MCF 10A (cell line): Measurements from ENCODE around the gene NUDCD3. TPM values are rescaled to one million over a fixed set of nuclear protein-coding genes. Genes with fewer than 3 reads are reported as not detected.
A peak's percentile ranks its signal among the peaks of the same experiment; 100 is the strongest.

Experiments
- BruUV-seq: library from RNA; stranded (reverse); fragments of 400-500 nt; replicated peaks from 2 replicates; lab custom pipeline; 2021; lab: Mats Ljungman, UMichigan
- CTCF ChIA-PET: fragments of 300-600 bp; sonication (Branson Sonifier 250); formaldehyde crosslinking; extraction: SDS; loops from one replicate; lab custom pipeline; 2021; ENCODE audit warnings: antibody characterized with exemption, inconsistent platforms; lab: Yijun Ruan, JAX
- POLR2A ChIA-PET: fragments of 300-600, 350-650 bp; sonication (Branson Sonifier 250); formaldehyde crosslinking; extraction: SDS; loops from one replicate; lab custom pipeline; 2020; ENCODE audit warnings: antibody characterized with exemption, inconsistent platforms; lab: Yijun Ruan, JAX
- DNase-seq: peaks from one replicate; pipeline ENCODE4 v3.0.0-alpha.2; 2018; ENCODE audit not compliant: unreplicated experiment
- H3K27ac Mint-ChIP-seq: one replicate; pipeline ENCODE4 v1.8.0; 2022; ENCODE audit warnings: mild to moderate bottlenecking, low read depth, mixed read lengths; ENCODE audit not compliant: unreplicated experiment
- H3K27me3 Mint-ChIP-seq: one replicate; pipeline ENCODE4 v1.8.0; 2022; ENCODE audit warnings: mixed read lengths; ENCODE audit not compliant: insufficient read depth, unreplicated experiment
- H3K36me3 Mint-ChIP-seq: one replicate; pipeline ENCODE4 v1.8.0; 2022; ENCODE audit warnings: mild to moderate bottlenecking, moderate library complexity, mixed read lengths; ENCODE audit not compliant: insufficient read depth, unreplicated experiment
- H3K4me1 Mint-ChIP-seq: one replicate; pipeline ENCODE4 v1.8.0; 2022; ENCODE audit warnings: mixed read lengths; ENCODE audit not compliant: insufficient read depth, unreplicated experiment
- H3K4me3 Mint-ChIP-seq: one replicate; pipeline ENCODE4 v1.8.0; 2022; ENCODE audit warnings: mild to moderate bottlenecking, moderate library complexity, mixed read lengths; ENCODE audit not compliant: unreplicated experiment
- H3K9me3 Mint-ChIP-seq: one replicate; pipeline ENCODE4 v1.8.0; 2022; ENCODE audit warnings: mixed read lengths; ENCODE audit not compliant: unreplicated experiment
- intact Hi-C: fragments of 100-400 bp; cut with micrococcal nuclease; formaldehyde crosslinking; loops from 2 replicates; pipeline ENCODE4 v1.14.1; 2022
- total RNA-seq: library from RNA; stranded (reverse); gene quantifications from 2 replicates; pipeline ENCODE4 v1.2.3, GENCODE V29; 2022
- TF ChIP-seq, protein P1 (sequence below): fragments of 200-600 bp; IDR thresholded peaks from one replicate; pipeline ENCODE4 v1.8.0; 2022; ENCODE audit warnings: antibody characterized with exemption, mild to moderate bottlenecking; ENCODE audit not compliant: unreplicated experiment

The NUDCD3 gene
- total RNA-seq, 1 experiment from 2014 or later = 85.5 TPM

- CTCF ChIA-PET = interaction anchor here (0.6 kb wide), 1 partner anchor 70 kb away, joined by 3 read pairs; no protein-coding TSS in a partner anchor
- Mint-ChIP-seq H3K36me3 (peaks cover 34% of the 10 kb centered on the region), H3K4me1 (peaks cover 12% of the 10 kb centered on the region), H3K27me3 (no peaks in the 10 kb centered on the region), H3K4me3 (no peak overlapping the region), H3K9me3 (no peaks in the 10 kb centered on the region), H3K27ac (peak overlapping the region; percentile 62)
- POLR2A ChIA-PET = interaction anchor here (0.6 kb wide), 1 partner anchor 199 kb away, joined by 4 read pairs; no protein-coding TSS in a partner anchor
- TF ChIP-seq, protein P1, sequence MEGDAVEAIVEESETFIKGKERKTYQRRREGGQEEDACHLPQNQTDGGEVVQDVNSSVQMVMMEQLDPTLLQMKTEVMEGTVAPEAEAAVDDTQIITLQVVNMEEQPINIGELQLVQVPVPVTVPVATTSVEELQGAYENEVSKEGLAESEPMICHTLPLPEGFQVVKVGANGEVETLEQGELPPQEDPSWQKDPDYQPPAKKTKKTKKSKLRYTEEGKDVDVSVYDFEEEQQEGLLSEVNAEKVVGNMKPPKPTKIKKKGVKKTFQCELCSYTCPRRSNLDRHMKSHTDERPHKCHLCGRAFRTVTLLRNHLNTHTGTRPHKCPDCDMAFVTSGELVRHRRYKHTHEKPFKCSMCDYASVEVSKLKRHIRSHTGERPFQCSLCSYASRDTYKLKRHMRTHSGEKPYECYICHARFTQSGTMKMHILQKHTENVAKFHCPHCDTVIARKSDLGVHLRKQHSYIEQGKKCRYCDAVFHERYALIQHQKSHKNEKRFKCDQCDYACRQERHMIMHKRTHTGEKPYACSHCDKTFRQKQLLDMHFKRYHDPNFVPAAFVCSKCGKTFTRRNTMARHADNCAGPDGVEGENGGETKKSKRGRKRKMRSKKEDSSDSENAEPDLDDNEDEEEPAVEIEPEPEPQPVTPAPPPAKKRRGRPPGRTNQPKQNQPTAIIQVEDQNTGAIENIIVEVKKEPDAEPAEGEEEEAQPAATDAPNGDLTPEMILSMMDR = no peak
- DNase-seq = no peak
- BruUV-seq = no TSS peak
- intact Hi-C loops = no loop called here
Observed at GRCh38 chr7:44380189-44380830, 110.1 kb downstream of the NUDCD3 start.

DNA sequence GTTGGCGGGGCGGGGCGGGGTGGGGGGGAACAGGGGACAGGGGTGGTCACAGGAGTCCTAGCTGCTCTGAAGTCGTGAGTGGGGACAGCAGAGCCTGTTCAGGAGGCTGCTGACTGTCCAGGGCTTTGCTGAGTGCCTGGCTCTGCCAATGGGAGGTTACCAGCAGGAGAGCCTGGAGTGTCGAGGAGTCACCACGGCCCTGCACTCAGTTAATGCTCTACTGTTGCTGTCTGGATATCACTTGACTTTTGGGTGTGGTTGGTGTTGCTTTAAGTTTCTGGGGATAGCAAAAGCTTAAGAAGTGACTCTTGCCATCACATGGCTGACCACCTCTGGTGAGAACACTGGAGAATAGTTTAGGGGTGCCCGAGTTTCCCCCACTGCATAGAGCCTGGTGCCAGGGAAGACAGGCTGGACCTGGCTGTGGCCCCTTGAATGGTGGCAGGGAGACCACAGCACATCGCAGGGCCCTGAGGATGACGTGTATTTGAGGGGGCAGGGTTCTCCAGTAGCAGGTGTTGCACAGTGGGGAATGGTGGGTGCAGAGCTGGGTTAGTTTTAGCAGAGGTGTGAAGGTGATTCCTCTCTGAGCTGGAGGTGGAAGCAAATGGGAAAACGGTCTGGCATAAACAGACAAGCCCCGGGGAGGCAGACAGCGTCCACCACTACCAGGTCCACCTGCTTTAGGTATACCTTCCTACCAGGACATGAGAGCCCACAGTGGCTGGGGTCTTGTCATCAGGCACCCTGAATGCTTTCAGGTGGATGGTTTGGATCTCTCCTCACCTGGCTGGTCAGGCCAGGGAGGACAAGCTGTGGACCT, 110.9 kb downstream of the NUDCD3 start:
- intact Hi-C loops = no loop called here
- no TSS peak for BruUV-seq
- no peak for DNase-seq
- no peak overlapping the region for H3K27ac Mint-ChIP-seq
- H3K36me3 Mint-ChIP-seq = peaks cover 27% of the 10 kb centered on the region
- ChIA-PET POLR2A (no interaction called here), CTCF (no interaction called here)
- H3K27me3 Mint-ChIP-seq = no peaks in the 10 kb centered on the region
- TF ChIP-seq, protein P1 = no peak
- no peak overlapping the region for H3K4me3 Mint-ChIP-seq
- peaks cover 12% of the 10 kb centered on the region for H3K4me1 Mint-ChIP-seq
- no peaks in the 10 kb centered on the region for H3K9me3 Mint-ChIP-seq

- H3K27ac Mint-ChIP-seq = no peak overlapping the region
- no peaks in the 10 kb centered on the region for H3K27me3 Mint-ChIP-seq
- H3K4me3 Mint-ChIP-seq = no peak overlapping the region
- intact Hi-C loops = no loop called here
- H3K4me1 Mint-ChIP-seq = peaks cover 12% of the 10 kb centered on the region
- TF ChIP-seq, protein P1 = no peak
- POLR2A ChIA-PET = no interaction called here
- CTCF ChIA-PET = no interaction called here
- no TSS peak for BruUV-seq
- peak; percentile 54 for DNase-seq
- no peaks in the 10 kb centered on the region for H3K9me3 Mint-ChIP-seq
- peaks cover 19% of the 10 kb centered on the region for H3K36me3 Mint-ChIP-seq
Observed at GRCh38 chr7:44378744-44379143, 111.7 kb downstream of the NUDCD3 start.
